ENCODE measurements around the gene CDH9.

- TF ChIP-seq DPF2 (IDR thresholded peaks at IDR 0.05), result no peak
- no peak for TF ChIP-seq SAP30 (IDR thresholded peaks at IDR 0.05; ENCODE audit: borderline replicate concordance, insufficient read depth, low read depth, low read length, poor library complexity, severe bottlenecking)
- no peak for TF ChIP-seq USF1 (CRISPR knock-in tag; IDR thresholded peaks at IDR 0.05)
- no peak for TF ChIP-seq RAD21 (CRISPR knock-in tag; conservative IDR thresholded peaks at IDR 0.05 in 1 of 2, IDR thresholded peaks at IDR 0.05 in 1 of 2)
- no peak for TF ChIP-seq UBTF (IDR thresholded peaks at IDR 0.05; ENCODE audit: borderline replicate concordance in 1 of 2, low read depth in 2 of 2, low read length in 2 of 2)
- no peak for TF ChIP-seq CREB1 (IDR thresholded peaks at IDR 0.05)
- TF ChIP-seq CREB1 (CRISPR knock-in tag; IDR thresholded peaks at IDR 0.05), result no peak
- no peak for TF ChIP-seq AFF4 (CRISPR knock-in tag; IDR thresholded peaks at IDR 0.05)
- TF ChIP-seq GABPA (tag; conservative IDR thresholded peaks at IDR 0.05; ENCODE audit: low read depth), result no peak
- no peak for TF ChIP-seq CHD2 (IDR thresholded peaks at IDR 0.05; ENCODE audit: low read depth, low read length)
- no peak for TF ChIP-seq POLR2A (conservative IDR thresholded peaks at IDR 0.05)
- TF ChIP-seq E2F1 (CRISPR knock-in tag; IDR thresholded peaks at IDR 0.05), result no peak
Measured at GRCh38 chr5:27080147-27080546, 41.8 kb upstream of the CDH9 start.
